Stimulated activated effector memory CD8-positive, alpha-beta T cell treated with anti-CD3 and anti-CD28 coated beads, Interleukin-12 subunit alpha, Interleukin-12 subunit beta, amount 100 ng/mL, for 72 hours (primary cell): ENCODE measurements around the gene FKBP14.
A peak's percentile ranks its signal among the peaks of the same experiment; 100 is the strongest.

Source experiments
- ATAC-seq: fragments of 150-1000 bp; cut with Tn5 transposase; 2 replicates; pipeline ENCODE4 v1.10.0; 2021
- DNase-seq, 2 donors: peaks; one replicate each; pipeline ENCODE4 v3.0.0; 2021 to 2022; ENCODE audit warnings: low spot score in 2 of 2
- H3K27ac Mint-ChIP-seq: one replicate; pipeline ENCODE4 v1.8.0; 2022; ENCODE audit warnings: mild to moderate bottlenecking, mixed read lengths
- H3K36me3 Mint-ChIP-seq: one replicate; pipeline ENCODE4 v1.8.0; 2022; ENCODE audit warnings: mild to moderate bottlenecking, mixed read lengths
- H3K4me1 Mint-ChIP-seq: one replicate; pipeline ENCODE4 v1.8.0; 2022; ENCODE audit warnings: mixed read lengths
- H3K4me3 Mint-ChIP-seq: one replicate; pipeline ENCODE4 v1.8.0; 2022; ENCODE audit warnings: mild to moderate bottlenecking, mixed read lengths
- H3K9me3 Mint-ChIP-seq: one replicate; pipeline ENCODE4 v1.8.0; 2022; ENCODE audit warnings: mixed read lengths

The FKBP14 gene

DNA sequence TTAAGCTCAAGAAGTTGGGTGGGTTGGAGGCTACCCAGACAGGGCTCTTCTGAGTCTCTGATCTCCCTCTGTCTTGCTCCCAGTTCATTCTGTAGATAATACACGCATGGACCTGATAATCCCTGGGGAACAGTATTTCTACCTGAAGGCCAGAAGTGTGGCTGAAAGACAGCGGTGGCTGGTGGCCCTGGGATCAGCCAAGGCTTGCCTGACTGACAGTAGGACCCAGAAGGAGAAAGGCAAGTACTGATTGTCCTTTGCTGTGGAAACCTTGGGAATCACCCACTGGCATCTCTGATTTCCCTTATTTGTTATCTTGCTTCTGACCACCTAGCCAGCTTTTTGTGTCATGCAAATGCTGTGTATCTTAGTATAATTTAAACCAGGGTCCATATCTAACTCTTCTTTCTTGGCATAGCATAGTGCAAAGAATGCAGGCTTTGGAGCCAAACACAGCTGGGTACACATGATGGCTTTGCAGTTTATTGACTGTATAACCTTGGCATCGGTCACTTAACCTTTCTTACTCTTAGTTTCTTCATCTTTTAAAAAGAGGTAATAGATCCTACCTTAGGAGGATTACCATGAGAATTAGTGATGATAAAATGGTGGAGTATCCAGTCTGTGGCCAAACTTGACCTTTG lies 19.7 kb upstream of the FKBP14 start:
- Mint-ChIP-seq H3K9me3 (no peaks in the 10 kb centered on the region), H3K36me3 (peaks cover 18% of the 10 kb centered on the region), H3K4me1 (peaks cover 9% of the 10 kb centered on the region), H3K27ac (no peak overlapping the region), H3K4me3 (no peak overlapping the region)
- DNase-seq (no peak), ATAC-seq (no peak)

DNA sequence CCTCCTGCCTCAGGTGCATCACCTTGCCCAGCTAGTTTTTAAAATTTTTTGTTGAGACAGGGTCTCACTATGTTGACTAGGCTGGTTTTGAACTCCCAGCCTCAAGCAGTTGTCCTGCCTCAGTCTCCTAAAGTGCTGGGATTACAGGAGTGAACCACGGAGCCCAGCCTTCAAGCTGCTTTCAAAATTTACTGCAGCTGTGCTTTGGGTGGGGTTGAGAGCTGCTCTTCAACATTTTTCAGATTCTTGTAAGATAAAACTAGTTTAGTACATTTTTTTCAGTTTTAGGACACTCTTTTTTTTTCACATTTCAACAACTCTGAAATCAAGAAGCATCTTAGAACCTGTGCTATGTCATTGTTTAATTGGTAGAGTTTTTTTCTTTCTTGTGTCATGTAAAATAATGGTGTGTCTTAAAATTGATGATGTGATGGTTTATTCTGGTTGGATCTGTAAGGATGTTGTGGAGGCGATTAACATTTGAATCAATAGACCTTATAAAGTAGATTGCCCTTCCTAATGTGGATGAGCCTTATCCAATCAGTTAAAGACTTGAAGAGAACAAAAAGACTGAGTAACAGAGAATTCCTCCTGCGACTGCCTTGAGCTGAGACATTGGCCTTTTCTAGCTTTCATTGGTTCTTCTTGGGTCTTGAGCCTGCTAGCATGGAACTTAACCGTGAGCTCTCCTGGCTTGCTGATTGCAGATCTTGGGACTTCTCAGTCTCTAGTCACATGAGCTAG lies 15.2 kb upstream of the FKBP14 start:
- peaks cover 14% of the 10 kb centered on the region for H3K4me1 Mint-ChIP-seq
- no peak overlapping the region for H3K27ac Mint-ChIP-seq
- ATAC-seq (no peak), DNase-seq (no peak)
- H3K9me3 Mint-ChIP-seq = no peaks in the 10 kb centered on the region
- H3K36me3 Mint-ChIP-seq = no peaks in the 10 kb centered on the region
- H3K4me3 Mint-ChIP-seq = no peak overlapping the region

DNA sequence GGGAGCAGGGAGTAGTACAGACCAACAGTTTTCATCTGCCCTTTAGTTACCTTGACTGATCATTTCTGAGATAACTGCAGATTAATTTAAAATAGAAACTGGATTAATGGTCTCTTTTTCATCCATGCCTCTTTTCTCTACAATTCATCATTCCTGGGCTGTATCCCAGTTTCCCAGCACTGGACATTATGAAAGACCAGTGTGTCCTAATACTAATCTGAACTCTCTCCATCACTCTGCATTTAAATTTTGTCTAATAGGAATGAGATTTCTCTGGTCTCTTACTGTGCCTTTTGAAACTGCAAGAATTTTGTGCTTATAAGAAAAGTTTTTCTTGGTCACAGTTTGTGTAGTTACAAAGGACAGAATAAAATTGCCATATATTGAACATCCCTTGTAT lies 14.4 kb upstream of the FKBP14 start:
- H3K36me3 Mint-ChIP-seq = no peaks in the 10 kb centered on the region
- ATAC-seq (no peak), DNase-seq (no peak)
- H3K27ac Mint-ChIP-seq = no peak overlapping the region
- no peak overlapping the region for H3K4me3 Mint-ChIP-seq
- peaks cover 19% of the 10 kb centered on the region for H3K4me1 Mint-ChIP-seq
- H3K9me3 Mint-ChIP-seq = no peaks in the 10 kb centered on the region

DNA sequence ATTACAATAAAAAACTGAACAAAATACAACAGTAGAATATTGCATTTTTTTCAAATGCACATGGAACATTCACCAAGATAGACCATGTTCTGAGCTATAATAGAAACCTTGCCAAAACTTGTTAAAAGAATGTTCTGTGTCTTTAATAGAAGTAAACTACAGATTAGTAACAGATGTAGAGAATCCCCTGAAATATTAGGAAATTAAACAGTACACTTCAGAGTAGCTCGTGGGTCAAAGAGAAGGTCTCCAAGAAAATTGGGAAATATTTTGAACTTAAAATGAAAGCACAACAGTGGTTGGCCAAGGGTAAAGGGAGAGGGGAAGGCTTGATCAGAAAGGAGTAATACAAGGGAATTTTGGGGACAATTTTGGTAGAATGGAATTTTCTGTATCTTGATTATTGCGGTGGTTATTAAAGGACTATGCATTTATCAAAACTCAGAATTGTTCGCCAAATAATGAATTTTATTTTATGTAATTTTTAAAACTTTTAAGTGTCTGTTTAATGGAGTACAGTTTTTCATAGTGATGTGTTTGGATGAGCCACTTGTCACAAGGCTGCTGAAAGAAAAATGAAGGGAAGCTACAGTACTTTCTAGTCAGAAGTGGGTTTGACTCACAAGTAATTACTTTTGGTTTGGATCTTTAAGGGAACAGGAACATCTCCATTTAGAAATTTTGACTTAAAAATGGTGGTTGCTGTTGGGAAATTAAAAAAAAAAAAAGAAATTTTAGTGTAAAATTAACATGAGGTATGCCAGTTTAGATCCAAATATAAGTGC lies 11.9 kb upstream of the FKBP14 start:
- H3K27ac Mint-ChIP-seq = no peak overlapping the region
- DNase-seq (no peak), ATAC-seq (no peak)
- H3K4me1 Mint-ChIP-seq = peaks cover 20% of the 10 kb centered on the region
- no peaks in the 10 kb centered on the region for H3K36me3 Mint-ChIP-seq
- no peak overlapping the region for H3K4me3 Mint-ChIP-seq
- no peaks in the 10 kb centered on the region for H3K9me3 Mint-ChIP-seq

DNA sequence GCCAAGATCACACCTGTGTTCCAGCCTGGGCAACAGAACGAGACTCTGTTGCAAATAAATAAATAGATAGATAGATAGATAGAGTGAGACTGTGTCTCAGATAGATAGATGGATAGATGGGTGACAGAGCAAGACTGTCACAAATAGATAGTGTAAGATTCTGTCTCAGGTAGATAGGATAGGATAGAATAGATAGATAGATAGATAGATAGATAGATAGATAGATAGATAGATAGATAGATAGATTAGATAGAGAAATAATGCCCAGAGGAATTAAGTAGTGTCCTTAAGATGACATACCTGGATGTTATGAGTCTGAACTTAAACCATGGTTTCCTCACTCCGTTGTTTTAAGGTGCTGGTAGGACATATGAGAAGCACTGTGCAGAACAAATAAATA lies 9.7 kb upstream of the FKBP14 start:
- no peak overlapping the region for H3K4me3 Mint-ChIP-seq
- H3K27ac Mint-ChIP-seq = no peak overlapping the region
- H3K4me1 Mint-ChIP-seq = peaks cover 17% of the 10 kb centered on the region
- H3K9me3 Mint-ChIP-seq = no peaks in the 10 kb centered on the region
- DNase-seq (no peak), ATAC-seq (no peak)
- no peaks in the 10 kb centered on the region for H3K36me3 Mint-ChIP-seq

DNA sequence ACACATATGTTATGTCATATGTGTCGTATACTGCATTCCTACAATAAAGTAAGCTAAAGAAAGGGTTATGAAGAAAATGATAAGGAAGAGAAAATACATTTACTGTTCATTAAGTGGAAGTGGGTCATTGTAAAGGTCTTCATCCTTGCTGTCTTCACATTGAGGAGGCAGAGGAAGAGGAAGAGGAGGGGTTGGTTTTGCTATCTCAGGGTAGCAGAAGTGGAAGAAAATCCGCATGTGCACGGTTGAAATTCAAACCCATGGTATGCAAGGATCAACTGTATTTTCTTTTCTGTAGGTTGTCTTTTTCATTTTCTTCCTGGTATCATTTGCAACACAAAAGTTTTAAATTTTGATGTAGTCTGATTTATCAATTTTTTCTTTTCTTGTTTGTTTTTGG lies 8.0 kb upstream of the FKBP14 start:
- no peaks in the 10 kb centered on the region for H3K9me3 Mint-ChIP-seq
- no peak for DNase-seq
- peaks cover 13% of the 10 kb centered on the region for H3K4me1 Mint-ChIP-seq
- H3K27ac Mint-ChIP-seq = no peak overlapping the region
- H3K36me3 Mint-ChIP-seq = no peaks in the 10 kb centered on the region
- H3K4me3 Mint-ChIP-seq = no peak overlapping the region
- no peak for ATAC-seq

DNA sequence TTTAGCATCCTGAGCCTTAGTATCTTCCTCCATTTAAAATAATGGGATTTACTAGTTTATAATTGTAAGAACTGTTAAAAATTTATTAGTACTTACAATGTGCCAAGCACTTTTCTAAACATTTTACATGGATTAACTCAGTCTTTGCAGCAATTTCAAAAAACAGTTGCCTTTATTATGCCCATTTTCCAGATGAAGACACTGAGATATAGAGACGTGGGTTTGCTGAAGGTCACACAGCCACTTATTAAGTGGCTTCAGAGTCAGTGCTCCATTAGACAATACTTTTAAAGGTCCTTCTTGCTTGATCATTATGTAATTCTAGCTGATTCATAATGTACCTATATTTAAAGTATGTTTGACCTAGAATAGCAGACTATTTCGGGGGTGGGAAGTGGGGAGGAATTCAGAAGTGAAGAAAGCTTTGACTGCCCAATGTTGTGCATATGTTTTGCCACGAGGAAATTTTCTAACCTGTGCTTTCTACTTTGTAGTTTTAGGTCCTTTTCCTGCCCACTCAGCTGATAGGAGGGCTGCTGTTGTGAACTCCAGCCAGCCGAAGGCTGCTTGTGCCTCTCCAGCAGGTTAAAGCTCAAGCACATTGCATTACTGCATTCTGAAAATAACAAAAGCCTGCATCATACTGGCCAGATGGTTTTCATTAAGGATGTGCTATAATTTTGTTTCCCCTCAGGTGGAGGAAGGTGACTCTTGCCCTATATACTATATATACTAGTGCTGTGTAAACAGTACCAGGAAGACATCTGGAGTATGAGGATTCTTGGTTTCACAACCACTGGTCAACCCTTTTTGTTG lies 6.0 kb upstream of the FKBP14 start:
- no peak for ATAC-seq
- Mint-ChIP-seq H3K9me3 (no peaks in the 10 kb centered on the region), H3K4me3 (no peak overlapping the region), H3K4me1 (peaks cover 18% of the 10 kb centered on the region), H3K36me3 (peaks cover 5% of the 10 kb centered on the region), H3K27ac (no peak overlapping the region)
- DNase-seq = no peak

DNA sequence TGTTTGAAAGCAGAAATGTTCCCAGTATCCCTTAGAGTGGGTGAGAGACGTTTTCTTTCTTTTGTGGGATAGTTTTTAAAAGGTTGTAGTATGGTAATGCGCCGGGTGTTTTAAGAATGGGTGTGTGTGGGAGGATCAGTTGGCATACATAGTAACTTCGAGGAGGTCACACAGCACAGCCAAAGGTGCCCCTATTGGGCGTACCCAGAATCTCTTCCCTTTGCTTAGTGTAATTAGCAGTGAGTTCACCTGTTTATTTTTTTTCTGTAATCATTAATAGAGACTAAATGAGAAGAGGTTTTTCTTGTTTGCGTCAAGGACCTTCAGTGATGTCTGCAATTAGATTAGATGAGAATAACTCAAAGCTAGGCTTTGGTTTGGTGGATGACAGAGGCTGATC lies 3.2 kb upstream of the FKBP14 start:
- Mint-ChIP-seq H3K4me1 (peaks cover 24% of the 10 kb centered on the region), H3K4me3 (no peak overlapping the region), H3K36me3 (peaks cover 5% of the 10 kb centered on the region), H3K9me3 (no peaks in the 10 kb centered on the region), H3K27ac (no peak overlapping the region)
- DNase-seq (no peak), ATAC-seq (no peak)

DNA sequence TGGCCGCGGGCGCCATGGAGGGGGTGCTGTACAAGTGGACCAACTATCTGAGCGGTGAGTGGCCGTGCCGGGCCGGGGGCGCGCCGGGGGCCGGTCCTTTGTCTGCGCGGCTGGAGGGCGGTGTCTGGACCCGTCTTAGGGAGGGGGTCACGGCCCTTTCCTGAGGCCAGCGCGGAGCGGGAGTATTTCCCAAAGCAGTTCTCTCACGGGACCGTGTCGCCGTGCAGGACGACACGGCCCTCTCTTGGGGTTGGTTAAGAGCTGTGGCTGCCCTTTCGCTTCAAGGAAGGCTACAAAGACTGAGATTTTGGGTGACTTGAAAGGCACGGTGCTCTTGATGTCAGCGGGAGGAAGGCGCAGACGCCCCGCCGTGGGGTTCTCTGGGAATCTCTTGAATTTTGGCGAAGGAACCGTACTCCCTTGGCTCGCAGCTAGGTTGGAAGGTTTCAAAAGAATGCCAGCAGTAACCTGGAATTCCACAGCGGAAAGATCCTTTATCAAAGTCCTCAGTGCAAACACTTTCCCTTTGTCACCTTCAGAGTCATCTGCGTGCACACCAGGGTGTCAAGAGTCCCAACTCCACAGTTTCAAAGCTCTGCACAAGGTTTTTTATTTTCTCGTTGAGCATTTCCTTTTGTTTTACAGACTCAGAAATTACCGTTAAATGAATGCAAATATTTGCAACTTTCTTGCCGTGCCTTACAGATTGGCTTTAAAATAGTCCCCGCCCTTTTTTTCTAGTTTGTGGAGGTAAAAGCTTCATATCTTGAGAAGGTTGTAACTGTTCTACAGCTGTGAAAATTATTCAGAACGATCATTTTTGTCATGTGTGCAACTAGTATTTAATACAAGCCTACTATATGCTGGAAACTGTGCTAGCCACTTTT lies 2.5 kb upstream of the FKBP14 start:
- peaks cover 24% of the 10 kb centered on the region for H3K4me1 Mint-ChIP-seq
- DNase-seq (no peak), ATAC-seq (peak; percentile 61)
- H3K36me3 Mint-ChIP-seq = peaks cover 5% of the 10 kb centered on the region
- H3K4me3 Mint-ChIP-seq = no peak overlapping the region
- H3K9me3 Mint-ChIP-seq = no peaks in the 10 kb centered on the region
- H3K27ac Mint-ChIP-seq = no peak overlapping the region

DNA sequence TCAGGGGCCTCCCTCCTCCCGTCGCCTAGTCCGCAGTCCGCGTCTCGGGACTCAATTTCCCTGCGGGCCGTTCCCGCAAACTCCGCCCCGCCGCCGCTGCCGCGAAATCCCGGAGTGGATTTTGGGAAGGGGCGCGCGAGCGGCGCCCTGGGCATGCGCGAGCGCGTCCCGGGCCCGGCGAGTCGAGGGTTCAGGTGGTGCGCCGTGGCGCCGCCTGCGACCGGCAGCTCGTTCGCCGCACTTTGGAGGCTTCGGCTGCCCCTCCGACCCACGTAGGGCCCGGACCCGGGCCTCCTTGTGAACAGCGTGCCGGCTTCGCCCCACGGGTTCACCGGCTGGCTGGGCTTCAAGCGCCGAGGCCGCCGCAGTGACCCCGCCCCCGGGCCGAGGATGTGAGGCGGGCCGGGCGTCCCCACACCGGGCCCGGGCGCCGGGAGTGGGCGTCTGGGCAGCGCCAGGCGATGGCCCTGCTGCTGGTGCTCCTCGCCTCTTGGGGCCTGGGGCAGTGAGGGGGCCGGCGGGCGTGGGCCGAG lies 1.8 kb upstream of the FKBP14 start, which contains the start of gene PLEKHA8:
Gene PLEKHA8 (plus strand): TSS at position 197 of the 533 bp plus-strand sequence. CDS start 351 bp downstream, outside the sequence.
- Mint-ChIP-seq H3K36me3 (peaks cover 5% of the 10 kb centered on the region), H3K4me1 (peaks cover 31% of the 10 kb centered on the region), H3K9me3 (no peaks in the 10 kb centered on the region), H3K27ac (peak within 1 kb of the TSS; percentile 91), H3K4me3 (no peak within 1 kb of the TSS)
- DNase-seq (peak; percentile 98 to 99), ATAC-seq (peak; percentile 72)

DNA sequence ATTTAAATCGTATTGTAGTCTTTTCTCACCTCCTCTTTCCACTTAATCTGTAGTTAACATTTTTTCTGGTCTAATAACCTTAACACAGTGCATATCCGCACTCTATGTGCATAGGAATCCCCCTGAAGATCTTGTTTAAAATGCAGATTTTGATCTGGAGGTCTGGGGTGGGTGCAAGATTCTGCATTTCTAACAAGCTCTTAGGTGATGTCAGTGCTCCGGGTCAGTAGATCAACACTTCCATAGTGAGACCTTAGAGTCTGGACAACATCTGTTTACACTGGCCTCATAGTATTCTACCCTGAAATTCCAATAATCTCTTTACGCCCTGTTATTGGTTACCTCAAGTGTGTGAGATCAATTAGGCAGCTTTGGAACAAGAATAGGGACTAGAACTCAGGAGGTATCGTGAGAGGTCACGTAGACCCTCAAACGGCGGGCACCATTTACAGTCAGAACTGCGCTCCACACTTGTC lies 1.3 kb upstream of the FKBP14 start:
- Mint-ChIP-seq H3K4me3 (no peak overlapping the region), H3K36me3 (peaks cover 5% of the 10 kb centered on the region), H3K9me3 (no peaks in the 10 kb centered on the region), H3K4me1 (peaks cover 35% of the 10 kb centered on the region), H3K27ac (peak overlapping the region; percentile 91)
- ATAC-seq (no peak), DNase-seq (no peak)

DNA sequence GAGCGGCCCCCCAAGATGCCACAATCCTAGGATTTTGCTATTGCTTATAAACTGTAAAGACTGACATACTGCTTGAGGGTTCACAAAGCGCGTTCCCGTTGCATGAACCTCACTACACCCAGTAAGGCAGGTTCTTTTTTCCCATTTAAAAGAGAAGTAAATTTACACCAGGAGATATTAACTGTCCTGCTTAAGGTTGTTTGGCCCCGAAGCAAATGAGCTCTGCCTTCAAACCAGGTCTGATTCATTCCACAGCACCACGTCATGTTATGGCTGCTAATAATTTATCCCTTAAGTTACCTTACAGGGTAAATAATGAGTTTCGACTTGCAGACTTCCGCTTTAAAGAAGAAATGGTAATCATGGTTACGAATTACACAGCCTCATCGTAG lies 559 bp upstream of the FKBP14 start:
- Mint-ChIP-seq H3K4me3 (no peak overlapping the region), H3K36me3 (peaks cover 5% of the 10 kb centered on the region), H3K27ac (peak overlapping the region; percentile 91), H3K9me3 (no peaks in the 10 kb centered on the region), H3K4me1 (peaks cover 30% of the 10 kb centered on the region)
- DNase-seq = no peak
- peak; percentile 50 for ATAC-seq

DNA sequence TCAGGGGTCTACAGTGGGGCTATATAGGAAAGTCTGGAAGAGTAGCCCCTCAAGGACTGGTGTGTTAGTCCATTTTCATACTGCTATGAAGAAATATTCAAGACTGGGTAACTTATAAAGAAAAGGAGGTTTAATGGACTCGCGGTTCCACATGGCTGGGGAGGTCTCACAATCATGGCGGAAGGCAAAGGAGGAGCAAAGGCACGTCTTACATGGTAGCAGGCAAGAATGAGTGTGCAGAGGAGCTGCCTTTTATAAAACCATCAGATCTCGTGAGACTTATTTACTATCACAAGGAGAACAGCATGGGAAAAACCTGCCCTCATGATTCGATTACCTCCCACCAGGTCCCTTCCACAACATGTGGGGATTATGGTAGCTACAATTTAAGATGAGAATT lies 3.0 kb downstream of the FKBP14 start:
- Mint-ChIP-seq H3K9me3 (no peaks in the 10 kb centered on the region), H3K4me1 (peaks cover 30% of the 10 kb centered on the region), H3K36me3 (peaks cover 7% of the 10 kb centered on the region), H3K27ac (no peak overlapping the region), H3K4me3 (no peak overlapping the region)
- ATAC-seq (no peak), DNase-seq (no peak)

DNA sequence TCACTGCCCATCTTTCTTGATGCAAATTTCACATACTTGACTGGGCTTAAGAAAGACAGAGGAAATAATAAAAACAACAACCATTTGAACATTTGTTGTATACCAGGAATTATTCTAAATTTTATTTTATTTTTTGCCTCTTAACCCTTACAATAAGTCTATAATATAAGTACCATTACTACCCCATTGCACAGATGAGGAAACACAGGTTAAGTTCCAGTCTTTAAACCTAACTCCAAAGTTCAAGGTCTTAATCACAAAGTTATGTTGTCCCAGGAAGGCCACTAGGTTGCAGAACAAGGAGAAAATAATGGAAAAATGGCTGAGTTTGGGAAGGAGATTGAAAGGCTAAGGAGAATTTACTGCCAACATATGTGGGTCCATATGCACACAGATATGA lies 3.5 kb downstream of the FKBP14 start:
- H3K4me3 Mint-ChIP-seq = no peak overlapping the region

More for the DNA sequence above, 3.5 kb downstream of the FKBP14 start:
- Mint-ChIP-seq H3K36me3 (peaks cover 12% of the 10 kb centered on the region), H3K4me1 (peaks cover 30% of the 10 kb centered on the region), H3K9me3 (no peaks in the 10 kb centered on the region), H3K27ac (no peak overlapping the region)
- no peak for ATAC-seq
- DNase-seq = no peak
